ENCODE results near the gene TBXAS1.

DNA sequence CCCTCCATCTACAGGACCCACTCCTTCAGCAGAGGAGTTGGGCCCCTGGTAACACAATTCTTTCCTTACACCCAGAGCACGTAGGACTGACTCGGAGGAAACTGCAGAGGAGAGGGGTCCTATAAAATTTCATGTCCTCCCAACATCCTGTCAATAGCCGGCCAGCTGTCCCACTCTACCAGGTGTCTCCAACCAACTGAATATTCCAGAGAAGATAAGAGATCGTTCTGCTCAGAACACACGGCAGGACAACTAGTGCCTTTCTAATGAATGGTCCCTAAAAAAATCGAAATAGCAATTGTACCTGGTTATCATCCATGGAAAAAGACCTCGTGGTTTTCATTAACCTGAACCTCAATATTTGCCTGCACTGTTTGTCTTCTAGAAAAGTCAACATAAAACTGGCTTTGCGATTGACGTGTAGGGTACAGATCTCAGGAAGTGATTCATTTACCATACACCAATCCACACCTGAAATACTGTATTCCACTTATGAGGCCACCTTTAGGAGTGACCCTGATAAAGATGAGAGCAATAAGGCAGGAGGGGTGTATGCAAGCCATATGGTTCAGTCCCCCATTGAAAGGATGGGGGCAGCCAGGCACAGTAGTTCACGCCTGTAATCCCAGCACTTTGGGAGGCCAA is 121.9 kb downstream of the TBXAS1 start:
- TF ChIP-seq, protein P1, sequence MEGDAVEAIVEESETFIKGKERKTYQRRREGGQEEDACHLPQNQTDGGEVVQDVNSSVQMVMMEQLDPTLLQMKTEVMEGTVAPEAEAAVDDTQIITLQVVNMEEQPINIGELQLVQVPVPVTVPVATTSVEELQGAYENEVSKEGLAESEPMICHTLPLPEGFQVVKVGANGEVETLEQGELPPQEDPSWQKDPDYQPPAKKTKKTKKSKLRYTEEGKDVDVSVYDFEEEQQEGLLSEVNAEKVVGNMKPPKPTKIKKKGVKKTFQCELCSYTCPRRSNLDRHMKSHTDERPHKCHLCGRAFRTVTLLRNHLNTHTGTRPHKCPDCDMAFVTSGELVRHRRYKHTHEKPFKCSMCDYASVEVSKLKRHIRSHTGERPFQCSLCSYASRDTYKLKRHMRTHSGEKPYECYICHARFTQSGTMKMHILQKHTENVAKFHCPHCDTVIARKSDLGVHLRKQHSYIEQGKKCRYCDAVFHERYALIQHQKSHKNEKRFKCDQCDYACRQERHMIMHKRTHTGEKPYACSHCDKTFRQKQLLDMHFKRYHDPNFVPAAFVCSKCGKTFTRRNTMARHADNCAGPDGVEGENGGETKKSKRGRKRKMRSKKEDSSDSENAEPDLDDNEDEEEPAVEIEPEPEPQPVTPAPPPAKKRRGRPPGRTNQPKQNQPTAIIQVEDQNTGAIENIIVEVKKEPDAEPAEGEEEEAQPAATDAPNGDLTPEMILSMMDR (IDR thresholded peaks at IDR 0.05), result no peak
- peak; percentile 91 for TF ChIP-seq POLR2AphosphoS5 (IDR thresholded peaks at IDR 0.05)
